HepG2 (cell line): Measurements from ENCODE around the gene SMAP1. TPM values are rescaled to one million over a fixed set of nuclear protein-coding genes. Genes with fewer than 3 reads are reported as not detected.

Experiments
- ATAC-seq: fragments of 200-7000 bp; cut with Tn5 transposase; 3 replicates; pipeline ENCODE4 v1.9.1; 2020; ENCODE audit warnings: mild to moderate bottlenecking, moderate library complexity
- BruUV-seq: library from RNA; stranded (reverse); fragments of 400-500 nt; replicated peaks from 2 replicates; lab custom pipeline; 2021; lab: Mats Ljungman, UMichigan
- CTCF ChIA-PET: fragments of 300-600 bp; formaldehyde crosslinking; extraction: SDS; loops from one replicate; lab custom pipeline; 2021; ENCODE audit warnings: low total read pairs, inconsistent platforms, low intra/inter-chr PET ratio; lab: Yijun Ruan, JAX
- POLR2A ChIA-PET: fragments of 350-600 bp; sonication (Branson Sonifier 250); formaldehyde crosslinking; loops from one replicate; lab custom pipeline; 2020; ENCODE audit warnings: antibody characterized with exemption, inconsistent platforms; lab: Yijun Ruan, JAX
- DNase-seq: peaks from one replicate; pipeline ENCODE4 v3.0.0-alpha.2; 2015; ENCODE audit warnings: low spot score
- FAIRE-seq: peaks from 3 replicates; lab custom pipeline; 2011; peaks lifted over from hg19 to GRCh38; lab: Jason Lieb, UNC
- H2AFZ ChIP-seq: one replicate; pipeline ENCODE4 v1.6.1; 2011; ENCODE audit warnings: low read length, inconsistent platforms
- H3K27ac ChIP-seq: fragments of 300-600 bp; 3 replicates; pipeline ENCODE4 v1.8.0; 2011; ENCODE audit warnings: mixed run types, mild to moderate bottlenecking, mixed read lengths, low read length, inconsistent platforms; ENCODE audit not compliant: insufficient read depth; ENCODE audit errors: extremely low read length
- H3K27me3 ChIP-seq, 2 experiments: fragments of 200-600 bp in 1 of 2; 2 replicates in 1 of 2; 3 replicates in 1 of 2; pipeline versions ENCODE4 v1.6.0 to v1.8.0; 2011; ENCODE audit warnings: low read length in 2 of 2, mild to moderate bottlenecking in 2 of 2, moderate library complexity in 2 of 2, inconsistent platforms in 1 of 2; ENCODE audit not compliant: insufficient read depth in 2 of 2, control insufficient read depth in 1 of 2
- H3K36me3 ChIP-seq, 2 experiments: fragments of 200-600 bp in 1 of 2; replicated peaks in 1 of 2; 2 replicates in 1 of 2; 3 replicates in 1 of 2; pipeline versions ENCODE4 v1.5.1 to v1.8.0; 2011; ENCODE audit warnings: low read length in 2 of 2, inconsistent platforms in 1 of 2; ENCODE audit not compliant: insufficient read depth in 2 of 2, control insufficient read depth in 1 of 2
- H3K4me1 ChIP-seq: 2 replicates; pipeline ENCODE4 v1.5.1; 2012; ENCODE audit warnings: low read length, inconsistent platforms; ENCODE audit not compliant: insufficient read depth
- H3K4me2 ChIP-seq: 2 replicates; pipeline ENCODE4 v1.6.0; 2011; ENCODE audit warnings: low read depth, low read length, inconsistent platforms
- H3K4me3 ChIP-seq, 3 experiments: fragments of 200-600 bp in 1 of 3; sonication (generic), shearing (Covaris generic) in 1 of 3; replicated peaks in 1 of 3; 2 replicates each; pipeline ENCODE4 v1.5.1; 2011 to 2016; ENCODE audit warnings: low read length in 3 of 3, inconsistent platforms in 2 of 3, low read depth in 2 of 3, mild to moderate bottlenecking in 2 of 3, control low read depth in 1 of 3, mixed read lengths in 1 of 3; ENCODE audit not compliant: insufficient read depth in 1 of 3
- H3K79me2 ChIP-seq: one replicate; pipeline ENCODE4 v1.6.1; 2011; ENCODE audit warnings: low read length, inconsistent platforms; ENCODE audit not compliant: insufficient read depth
- H3K9ac ChIP-seq: 2 replicates; pipeline ENCODE4 v1.6.0; 2011; ENCODE audit warnings: mild to moderate bottlenecking, low read depth, low read length, inconsistent platforms; ENCODE audit not compliant: insufficient read depth
- H3K9me3 ChIP-seq: 2 replicates; pipeline ENCODE4 v1.5.1; 2012; ENCODE audit warnings: mild to moderate bottlenecking, low read length
- H4K20me1 ChIP-seq: 2 replicates; pipeline ENCODE4 v1.6.0; 2011; ENCODE audit warnings: inconsistent platforms, mild to moderate bottlenecking, low read length, moderate library complexity; ENCODE audit not compliant: insufficient read depth
- BCL6 ChIP-seq: IDR thresholded peaks from 2 replicates; pipeline ENCODE4 v1.6.1; 2016; ENCODE audit warnings: missing genetic modification reagents, missing compliant biosample characterization
- BRCA1 ChIP-seq: sonication (generic); formaldehyde crosslinking; IDR thresholded peaks from 2 replicates; pipeline ENCODE4 v1.4.0; 2020; ENCODE audit warnings: missing genetic modification reagents
- CBX5 ChIP-seq: sonication (generic); formaldehyde crosslinking; IDR thresholded peaks from 2 replicates; pipeline ENCODE4 v1.4.0; 2020; ENCODE audit warnings: missing genetic modification reagents, borderline replicate concordance
- IKZF1 ChIP-seq: fragments of 450-650 bp; IDR thresholded peaks from 2 replicates; pipeline ENCODE4 v1.7.1; 2016
- MZF1 ChIP-seq: sonication (generic); formaldehyde crosslinking; IDR thresholded peaks from 2 replicates; pipeline ENCODE4 v1.8.1; 2023; ENCODE audit warnings: mild to moderate bottlenecking, missing genetic modification reagents, borderline replicate concordance
- PCBP1 ChIP-seq: fragments of 200-400 bp; formaldehyde crosslinking; IDR thresholded peaks from 2 replicates; pipeline ENCODE4 v1.6.1; 2017; ENCODE audit warnings: mild to moderate bottlenecking, low read depth, low read length, borderline replicate concordance
- SRSF9 ChIP-seq: fragments of 200-400 bp; formaldehyde crosslinking; IDR thresholded peaks from 2 replicates; pipeline ENCODE4 v1.6.1; 2018; ENCODE audit warnings: borderline replicate concordance, mild to moderate bottlenecking, low read depth, low read length; ENCODE audit not compliant: insufficient read depth, poor library complexity, severe bottlenecking
- ZBTB3 ChIP-seq: sonication (generic); formaldehyde crosslinking; IDR thresholded peaks from 2 replicates; pipeline ENCODE4 v1.4.0; 2020; ENCODE audit warnings: low read depth, mild to moderate bottlenecking, moderate library complexity, missing genetic modification reagents, borderline replicate concordance
- ZNF205 ChIP-seq: IDR thresholded peaks from 2 replicates; pipeline ENCODE4 v1.6.1; 2018; ENCODE audit warnings: missing biosample characterization, missing genetic modification reagents
- ZNF296 ChIP-seq: sonication (generic); formaldehyde crosslinking; conservative IDR thresholded peaks from 2 replicates; pipeline ENCODE4 v1.5.0; 2020; ENCODE audit warnings: mild to moderate bottlenecking, missing genetic modification reagents
- ZNF547 ChIP-seq: sonication (generic); formaldehyde crosslinking; IDR thresholded peaks from 2 replicates; pipeline ENCODE4 v1.5.1; 2020; ENCODE audit warnings: mild to moderate bottlenecking, missing genetic modification reagents
- ZNF75D ChIP-seq: sonication (generic); formaldehyde crosslinking; IDR thresholded peaks from 2 replicates; pipeline ENCODE4 v1.8.1; 2023; ENCODE audit warnings: missing genetic modification reagents, mild to moderate bottlenecking, borderline replicate concordance
- WGBS: methylation state at CpG from one replicate; pipeline ENCODE4 v1.1.6; 2017; ENCODE audit warnings: low lambda C conversion rate; 5-methylcytosine and 5-hydroxymethylcytosine counted together
- in situ Hi-C: cut with HindIII; loops from 2 replicates; pipeline ENCODE4 v1.10.0; 2017; ENCODE audit warnings: low pct_unique_long_range_greater_than_20kb; ENCODE audit not compliant: extremely low pct_ligation_motif_present
- intact Hi-C: fragments of 100-400 bp; cut with micrococcal nuclease; formaldehyde crosslinking; loops from one replicate; pipeline ENCODE4 v1.10.0; 2022; ENCODE audit not compliant: unreplicated experiment
- polyA plus RNA-seq, 8 experiments: library from polyadenylated mRNA; depleted of rRNA in 3 of 8; stranded (reverse) in 7 of 8; unstranded in 1 of 8; fragments of >200 nt; fragmentation: Illumina TruSeq in 4 of 8; extraction: Trizol in 4 of 8; gene quantifications; 2 replicates each; pipeline versions ENCODE4 v1.2.1 to v1.2.3, GENCODE V29; 2011 to 2016; ENCODE audit warnings: low read depth in 4 of 8, missing spikeins in 1 of 8, mixed read lengths in 1 of 8; ENCODE audit not compliant: insufficient read depth in 1 of 8
- total RNA-seq, 5 experiments: library from RNA; depleted of rRNA; stranded (reverse); fragments of >200 nt; fragmentation: Illumina TruSeq; extraction: Trizol; gene quantifications; 2 replicates each; pipeline ENCODE4 v1.2.3, GENCODE V29; 2016; ENCODE audit warnings: low read depth in 1 of 5
- TF ChIP-seq, protein P1 (sequence below): sonication (generic); formaldehyde crosslinking; IDR thresholded peaks from 2 replicates; pipeline ENCODE4 v1.8.1; 2023; ENCODE audit warnings: mild to moderate bottlenecking, missing genetic modification reagents
- TF ChIP-seq, protein P2 (sequence below), 2 experiments: sonication (generic) in 1 of 2; formaldehyde crosslinking in 1 of 2; IDR thresholded peaks; 2 replicates each; pipeline versions ENCODE4 v1.4.0 to v1.6.1; 2018 to 2020; ENCODE audit warnings: missing genetic modification reagents in 2 of 2, borderline replicate concordance in 1 of 2, low read depth in 1 of 2, mild to moderate bottlenecking in 1 of 2, missing biosample characterization in 1 of 2
- TF ChIP-seq, protein P3 (sequence below): sonication (generic); formaldehyde crosslinking; IDR thresholded peaks from 2 replicates; pipeline ENCODE4 v1.4.0; 2020; ENCODE audit warnings: missing genetic modification reagents, mild to moderate bottlenecking, borderline replicate concordance

Gene SMAP1
- total and polyA plus RNA-seq, 2 of the 13 experiments (the other 11 are each of a cell fraction or from before 2014, with no cell fraction given): 13.4 to 17.8 TPM

GRCh38 chr6:70806086-70806485 is 138.4 kb downstream of the SMAP1 start:
- intact Hi-C loops: no loop called here
- FAIRE-seq (no peak), ATAC-seq (no peak), DNase-seq (no peak)
- ChIA-PET CTCF (no interaction called here), POLR2A (no interaction called here)
- no peak overlapping the region for H3K27ac ChIP-seq
- TF ChIP-seq BRCA1 (CRISPR knock-in tag): no peak
- TF ChIP-seq PCBP1: no peak
- TF ChIP-seq MZF1 (CRISPR knock-in tag): no peak
- TF ChIP-seq SRSF9: no peak
- TF ChIP-seq, protein P1, sequence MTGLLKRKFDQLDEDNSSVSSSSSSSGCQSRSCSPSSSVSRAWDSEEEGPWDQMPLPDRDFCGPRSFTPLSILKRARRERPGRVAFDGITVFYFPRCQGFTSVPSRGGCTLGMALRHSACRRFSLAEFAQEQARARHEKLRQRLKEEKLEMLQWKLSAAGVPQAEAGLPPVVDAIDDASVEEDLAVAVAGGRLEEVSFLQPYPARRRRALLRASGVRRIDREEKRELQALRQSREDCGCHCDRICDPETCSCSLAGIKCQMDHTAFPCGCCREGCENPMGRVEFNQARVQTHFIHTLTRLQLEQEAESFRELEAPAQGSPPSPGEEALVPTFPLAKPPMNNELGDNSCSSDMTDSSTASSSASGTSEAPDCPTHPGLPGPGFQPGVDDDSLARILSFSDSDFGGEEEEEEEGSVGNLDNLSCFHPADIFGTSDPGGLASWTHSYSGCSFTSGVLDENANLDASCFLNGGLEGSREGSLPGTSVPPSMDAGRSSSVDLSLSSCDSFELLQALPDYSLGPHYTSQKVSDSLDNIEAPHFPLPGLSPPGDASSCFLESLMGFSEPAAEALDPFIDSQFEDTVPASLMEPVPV: no peak
- no peak for TF ChIP-seq ZBTB3 (CRISPR knock-in tag)
- TF ChIP-seq BCL6 (CRISPR knock-in tag): no peak
- no peak for TF ChIP-seq ZNF75D
- TF ChIP-seq, protein P2, sequence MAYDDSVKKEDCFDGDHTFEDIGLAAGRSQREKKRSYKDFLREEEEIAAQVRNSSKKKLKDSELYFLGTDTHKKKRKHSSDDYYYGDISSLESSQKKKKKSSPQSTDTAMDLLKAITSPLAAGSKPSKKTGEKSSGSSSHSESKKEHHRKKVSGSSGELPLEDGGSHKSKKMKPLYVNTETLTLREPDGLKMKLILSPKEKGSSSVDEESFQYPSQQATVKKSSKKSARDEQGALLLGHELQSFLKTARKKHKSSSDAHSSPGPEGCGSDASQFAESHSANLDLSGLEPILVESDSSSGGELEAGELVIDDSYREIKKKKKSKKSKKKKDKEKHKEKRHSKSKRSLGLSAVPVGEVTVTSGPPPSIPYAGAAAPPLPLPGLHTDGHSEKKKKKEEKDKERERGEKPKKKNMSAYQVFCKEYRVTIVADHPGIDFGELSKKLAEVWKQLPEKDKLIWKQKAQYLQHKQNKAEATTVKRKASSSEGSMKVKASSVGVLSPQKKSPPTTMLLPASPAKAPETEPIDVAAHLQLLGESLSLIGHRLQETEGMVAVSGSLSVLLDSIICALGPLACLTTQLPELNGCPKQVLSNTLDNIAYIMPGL (CRISPR knock-in tag; IDR thresholded peaks at IDR 0.05; ENCODE audit: borderline replicate concordance in 1 of 2, low read depth in 1 of 2): no peak
- TF ChIP-seq ZNF205 (CRISPR knock-in tag): no peak
- TF ChIP-seq, protein P3, sequence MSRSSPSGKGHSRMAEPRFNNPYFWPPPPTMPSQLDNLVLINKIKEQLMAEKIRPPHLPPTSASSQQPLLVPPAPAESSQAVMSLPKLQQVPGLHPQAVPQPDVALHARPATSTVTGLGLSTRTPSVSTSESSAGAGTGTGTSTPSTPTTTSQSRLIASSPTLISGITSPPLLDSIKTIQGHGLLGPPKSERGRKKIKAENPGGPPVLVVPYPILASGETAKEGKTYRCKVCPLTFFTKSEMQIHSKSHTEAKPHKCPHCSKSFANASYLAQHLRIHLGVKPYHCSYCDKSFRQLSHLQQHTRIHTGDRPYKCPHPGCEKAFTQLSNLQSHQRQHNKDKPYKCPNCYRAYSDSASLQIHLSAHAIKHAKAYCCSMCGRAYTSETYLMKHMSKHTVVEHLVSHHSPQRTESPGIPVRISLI (CRISPR knock-in tag): no peak
- TF ChIP-seq CBX5 (CRISPR knock-in tag): no peak
- no peak for TF ChIP-seq ZNF547 (CRISPR knock-in tag)
- no peak for TF ChIP-seq IKZF1
- TF ChIP-seq ZNF296 (CRISPR knock-in tag): no peak
- no peaks in the 10 kb centered on the region for H3K79me2 ChIP-seq
- no peaks in the 10 kb centered on the region for H3K4me1 ChIP-seq
- H3K9me3 ChIP-seq: no peaks in the 10 kb centered on the region
- H4K20me1 ChIP-seq: no peaks in the 10 kb centered on the region
- H3K4me3 ChIP-seq: no peak overlapping the region
- H3K4me2 ChIP-seq: no peak overlapping the region
- WGBS: 100% methylated on average over 9 of the region's 11 CpGs
- no TSS peak for BruUV-seq
- H3K9ac ChIP-seq: no peak overlapping the region
- no peak overlapping the region for H2AFZ ChIP-seq
- H3K36me3 ChIP-seq: peaks cover 2 to 4% of the 10 kb centered on the region in 2 experiments; a peak in 1 of 5 replicates
- H3K27me3 ChIP-seq: no peaks in the 10 kb centered on the region
- in situ Hi-C loops: no loop called here
